Measurements from ENCODE around the gene SYCE1L.
"Not testable (repeated sequence)": the region's sequence is repeated elsewhere in the genome, so short reads cannot be mapped to it uniquely, and the experiment has no call there.

DNA sequence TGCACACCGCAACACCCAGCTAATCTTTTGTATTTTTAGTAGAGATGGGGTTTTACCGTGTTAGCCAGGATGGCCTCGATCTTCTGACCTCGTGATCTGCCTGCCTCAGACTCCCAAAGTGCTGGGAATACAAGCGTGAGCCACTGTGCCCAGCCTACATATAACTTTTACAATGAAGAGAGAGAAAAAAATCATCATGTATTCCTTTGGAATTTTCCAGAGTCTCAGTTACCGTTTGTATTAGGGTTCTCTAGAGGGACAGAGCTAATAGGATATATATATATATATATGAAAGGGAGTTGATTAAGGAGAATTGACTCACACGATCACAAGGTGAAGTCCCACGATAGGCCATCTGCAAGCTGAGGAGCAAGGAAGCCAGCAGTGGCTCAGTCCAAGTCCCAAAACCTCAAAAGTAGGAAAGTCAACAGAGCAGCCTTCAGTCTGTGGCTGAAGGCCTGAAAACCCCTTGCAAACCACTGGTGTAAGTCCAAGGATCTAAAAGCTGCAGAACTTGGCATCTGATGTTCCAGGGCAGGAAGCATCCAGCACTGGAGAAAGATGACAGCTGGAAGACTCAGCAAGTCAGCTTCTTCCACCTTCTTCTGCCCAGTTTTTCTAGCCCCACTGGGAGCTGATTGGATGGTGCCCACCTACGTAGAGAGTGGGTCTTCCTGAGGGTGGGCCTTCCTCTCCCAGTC is 33.5 kb upstream of the SYCE1L start:
- TF ChIP-seq, protein P1, sequence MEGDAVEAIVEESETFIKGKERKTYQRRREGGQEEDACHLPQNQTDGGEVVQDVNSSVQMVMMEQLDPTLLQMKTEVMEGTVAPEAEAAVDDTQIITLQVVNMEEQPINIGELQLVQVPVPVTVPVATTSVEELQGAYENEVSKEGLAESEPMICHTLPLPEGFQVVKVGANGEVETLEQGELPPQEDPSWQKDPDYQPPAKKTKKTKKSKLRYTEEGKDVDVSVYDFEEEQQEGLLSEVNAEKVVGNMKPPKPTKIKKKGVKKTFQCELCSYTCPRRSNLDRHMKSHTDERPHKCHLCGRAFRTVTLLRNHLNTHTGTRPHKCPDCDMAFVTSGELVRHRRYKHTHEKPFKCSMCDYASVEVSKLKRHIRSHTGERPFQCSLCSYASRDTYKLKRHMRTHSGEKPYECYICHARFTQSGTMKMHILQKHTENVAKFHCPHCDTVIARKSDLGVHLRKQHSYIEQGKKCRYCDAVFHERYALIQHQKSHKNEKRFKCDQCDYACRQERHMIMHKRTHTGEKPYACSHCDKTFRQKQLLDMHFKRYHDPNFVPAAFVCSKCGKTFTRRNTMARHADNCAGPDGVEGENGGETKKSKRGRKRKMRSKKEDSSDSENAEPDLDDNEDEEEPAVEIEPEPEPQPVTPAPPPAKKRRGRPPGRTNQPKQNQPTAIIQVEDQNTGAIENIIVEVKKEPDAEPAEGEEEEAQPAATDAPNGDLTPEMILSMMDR (IDR thresholded peaks at IDR 0.05) = not testable (repeated sequence)
- not testable (repeated sequence) for TF ChIP-seq POLR2AphosphoS5 (IDR thresholded peaks at IDR 0.05)

Data from prostate gland (tissue), 2 donors.